Measurements from ENCODE around the gene PTPRN2. TPM values are rescaled to one million over a fixed set of nuclear protein-coding genes. Genes with fewer than 3 reads are reported as not detected.

The PTPRN2 gene
- total and polyA plus RNA-seq, 2 of the 13 experiments (the other 11 are each of a cell fraction or from before 2014, with no cell fraction given): 2.5 to 24.2 TPM

DNA sequence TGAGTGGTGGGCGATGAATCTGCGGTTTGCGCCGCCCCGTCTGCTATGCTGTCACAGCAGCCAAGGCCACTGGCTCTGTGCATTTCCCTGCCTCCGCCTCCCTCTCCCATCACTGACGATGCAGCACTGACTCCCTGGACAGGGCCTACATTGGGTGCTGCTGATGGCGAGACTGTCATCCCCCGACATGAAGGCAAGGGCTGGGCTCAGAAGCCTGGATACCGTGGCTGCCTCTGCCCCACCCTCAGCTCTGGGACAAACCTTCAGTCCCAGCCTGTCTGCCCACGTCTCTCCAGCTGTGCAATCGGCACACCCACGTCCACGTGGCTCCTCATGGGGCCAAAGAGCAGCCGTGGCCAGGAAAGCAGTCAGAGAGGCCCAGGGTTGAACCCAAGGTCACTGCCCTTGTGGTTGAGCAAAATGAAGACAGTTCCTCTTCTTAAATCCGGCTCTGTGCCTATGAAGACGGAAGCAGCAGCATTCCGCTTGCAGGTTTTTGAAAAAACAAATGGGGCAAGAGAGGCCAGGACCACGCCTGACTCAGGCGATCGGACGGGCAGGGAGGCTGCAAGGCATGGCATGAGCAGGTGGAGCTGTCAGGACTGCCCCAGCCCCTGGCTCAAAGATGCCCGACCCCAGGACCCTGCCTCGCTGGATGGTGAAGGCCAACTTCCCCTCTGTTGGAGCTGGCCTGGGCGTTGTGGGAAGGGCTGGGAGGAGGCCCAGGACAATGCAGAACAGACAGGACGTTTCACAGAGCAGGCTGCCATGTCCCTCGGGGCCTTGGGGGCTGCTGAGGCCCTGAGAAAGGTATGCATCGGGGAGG is 733.3 kb downstream of the PTPRN2 start (continued):
- TF ChIP-seq, protein P1, sequence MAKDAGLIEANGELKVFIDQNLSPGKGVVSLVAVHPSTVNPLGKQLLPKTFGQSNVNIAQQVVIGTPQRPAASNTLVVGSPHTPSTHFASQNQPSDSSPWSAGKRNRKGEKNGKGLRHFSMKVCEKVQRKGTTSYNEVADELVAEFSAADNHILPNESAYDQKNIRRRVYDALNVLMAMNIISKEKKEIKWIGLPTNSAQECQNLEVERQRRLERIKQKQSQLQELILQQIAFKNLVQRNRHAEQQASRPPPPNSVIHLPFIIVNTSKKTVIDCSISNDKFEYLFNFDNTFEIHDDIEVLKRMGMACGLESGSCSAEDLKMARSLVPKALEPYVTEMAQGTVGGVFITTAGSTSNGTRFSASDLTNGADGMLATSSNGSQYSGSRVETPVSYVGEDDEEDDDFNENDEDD (CRISPR knock-in tag; IDR thresholded peaks at IDR 0.05; ENCODE audit: borderline replicate concordance): peak; percentile 55; the same call in 1 of the 2 replicates
- TF ChIP-seq, protein P2, sequence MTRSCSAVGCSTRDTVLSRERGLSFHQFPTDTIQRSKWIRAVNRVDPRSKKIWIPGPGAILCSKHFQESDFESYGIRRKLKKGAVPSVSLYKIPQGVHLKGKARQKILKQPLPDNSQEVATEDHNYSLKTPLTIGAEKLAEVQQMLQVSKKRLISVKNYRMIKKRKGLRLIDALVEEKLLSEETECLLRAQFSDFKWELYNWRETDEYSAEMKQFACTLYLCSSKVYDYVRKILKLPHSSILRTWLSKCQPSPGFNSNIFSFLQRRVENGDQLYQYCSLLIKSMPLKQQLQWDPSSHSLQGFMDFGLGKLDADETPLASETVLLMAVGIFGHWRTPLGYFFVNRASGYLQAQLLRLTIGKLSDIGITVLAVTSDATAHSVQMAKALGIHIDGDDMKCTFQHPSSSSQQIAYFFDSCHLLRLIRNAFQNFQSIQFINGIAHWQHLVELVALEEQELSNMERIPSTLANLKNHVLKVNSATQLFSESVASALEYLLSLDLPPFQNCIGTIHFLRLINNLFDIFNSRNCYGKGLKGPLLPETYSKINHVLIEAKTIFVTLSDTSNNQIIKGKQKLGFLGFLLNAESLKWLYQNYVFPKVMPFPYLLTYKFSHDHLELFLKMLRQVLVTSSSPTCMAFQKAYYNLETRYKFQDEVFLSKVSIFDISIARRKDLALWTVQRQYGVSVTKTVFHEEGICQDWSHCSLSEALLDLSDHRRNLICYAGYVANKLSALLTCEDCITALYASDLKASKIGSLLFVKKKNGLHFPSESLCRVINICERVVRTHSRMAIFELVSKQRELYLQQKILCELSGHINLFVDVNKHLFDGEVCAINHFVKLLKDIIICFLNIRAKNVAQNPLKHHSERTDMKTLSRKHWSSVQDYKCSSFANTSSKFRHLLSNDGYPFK (CRISPR knock-in tag; IDR thresholded peaks at IDR 0.05; ENCODE audit: borderline replicate concordance): peak; percentile 45; the same call in 1 of the 2 replicates
- peak; percentile 92 for TF ChIP-seq HNF4A (CRISPR knock-in tag; IDR thresholded peaks at IDR 0.05)
- TF ChIP-seq RARA (CRISPR knock-in tag; IDR thresholded peaks at IDR 0.05): peak; percentile 91
- no peak for TF ChIP-seq SOX6 (IDR thresholded peaks at IDR 0.05)
- TF ChIP-seq SOX6 (CRISPR knock-in tag; IDR thresholded peaks at IDR 0.05): peak; percentile 48; the same call in 1 of the 2 replicates
- TF ChIP-seq, protein P3, sequence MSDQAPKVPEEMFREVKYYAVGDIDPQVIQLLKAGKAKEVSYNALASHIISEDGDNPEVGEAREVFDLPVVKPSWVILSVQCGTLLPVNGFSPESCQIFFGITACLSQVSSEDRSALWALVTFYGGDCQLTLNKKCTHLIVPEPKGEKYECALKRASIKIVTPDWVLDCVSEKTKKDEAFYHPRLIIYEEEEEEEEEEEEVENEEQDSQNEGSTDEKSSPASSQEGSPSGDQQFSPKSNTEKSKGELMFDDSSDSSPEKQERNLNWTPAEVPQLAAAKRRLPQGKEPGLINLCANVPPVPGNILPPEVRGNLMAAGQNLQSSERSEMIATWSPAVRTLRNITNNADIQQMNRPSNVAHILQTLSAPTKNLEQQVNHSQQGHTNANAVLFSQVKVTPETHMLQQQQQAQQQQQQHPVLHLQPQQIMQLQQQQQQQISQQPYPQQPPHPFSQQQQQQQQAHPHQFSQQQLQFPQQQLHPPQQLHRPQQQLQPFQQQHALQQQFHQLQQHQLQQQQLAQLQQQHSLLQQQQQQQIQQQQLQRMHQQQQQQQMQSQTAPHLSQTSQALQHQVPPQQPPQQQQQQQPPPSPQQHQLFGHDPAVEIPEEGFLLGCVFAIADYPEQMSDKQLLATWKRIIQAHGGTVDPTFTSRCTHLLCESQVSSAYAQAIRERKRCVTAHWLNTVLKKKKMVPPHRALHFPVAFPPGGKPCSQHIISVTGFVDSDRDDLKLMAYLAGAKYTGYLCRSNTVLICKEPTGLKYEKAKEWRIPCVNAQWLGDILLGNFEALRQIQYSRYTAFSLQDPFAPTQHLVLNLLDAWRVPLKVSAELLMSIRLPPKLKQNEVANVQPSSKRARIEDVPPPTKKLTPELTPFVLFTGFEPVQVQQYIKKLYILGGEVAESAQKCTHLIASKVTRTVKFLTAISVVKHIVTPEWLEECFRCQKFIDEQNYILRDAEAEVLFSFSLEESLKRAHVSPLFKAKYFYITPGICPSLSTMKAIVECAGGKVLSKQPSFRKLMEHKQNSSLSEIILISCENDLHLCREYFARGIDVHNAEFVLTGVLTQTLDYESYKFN (CRISPR knock-in tag; conservative IDR thresholded peaks at IDR 0.05): peak; percentile 88
- peak; percentile 58; the same call in 1 of the 2 replicates for TF ChIP-seq ZFY (CRISPR knock-in tag; IDR thresholded peaks at IDR 0.05)
- TF ChIP-seq CREB1 (IDR thresholded peaks at IDR 0.05): no peak
- TF ChIP-seq CREB1 (CRISPR knock-in tag; IDR thresholded peaks at IDR 0.05): no peak
- peak; percentile 33; the same call in 1 of the 2 replicates for TF ChIP-seq ZNF451 (CRISPR knock-in tag; IDR thresholded peaks at IDR 0.05)
- no peak for TF ChIP-seq ZNF326 (CRISPR knock-in tag; IDR thresholded peaks at IDR 0.05; ENCODE audit: borderline replicate concordance)
- TF ChIP-seq RBFOX2 (IDR thresholded peaks at IDR 0.05; ENCODE audit: low read depth, low read length): no peak
- no peak for TF ChIP-seq HMG20B (CRISPR knock-in tag; conservative IDR thresholded peaks at IDR 0.05)
- TF ChIP-seq, protein P4, sequence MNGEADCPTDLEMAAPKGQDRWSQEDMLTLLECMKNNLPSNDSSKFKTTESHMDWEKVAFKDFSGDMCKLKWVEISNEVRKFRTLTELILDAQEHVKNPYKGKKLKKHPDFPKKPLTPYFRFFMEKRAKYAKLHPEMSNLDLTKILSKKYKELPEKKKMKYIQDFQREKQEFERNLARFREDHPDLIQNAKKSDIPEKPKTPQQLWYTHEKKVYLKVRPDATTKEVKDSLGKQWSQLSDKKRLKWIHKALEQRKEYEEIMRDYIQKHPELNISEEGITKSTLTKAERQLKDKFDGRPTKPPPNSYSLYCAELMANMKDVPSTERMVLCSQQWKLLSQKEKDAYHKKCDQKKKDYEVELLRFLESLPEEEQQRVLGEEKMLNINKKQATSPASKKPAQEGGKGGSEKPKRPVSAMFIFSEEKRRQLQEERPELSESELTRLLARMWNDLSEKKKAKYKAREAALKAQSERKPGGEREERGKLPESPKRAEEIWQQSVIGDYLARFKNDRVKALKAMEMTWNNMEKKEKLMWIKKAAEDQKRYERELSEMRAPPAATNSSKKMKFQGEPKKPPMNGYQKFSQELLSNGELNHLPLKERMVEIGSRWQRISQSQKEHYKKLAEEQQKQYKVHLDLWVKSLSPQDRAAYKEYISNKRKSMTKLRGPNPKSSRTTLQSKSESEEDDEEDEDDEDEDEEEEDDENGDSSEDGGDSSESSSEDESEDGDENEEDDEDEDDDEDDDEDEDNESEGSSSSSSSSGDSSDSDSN (CRISPR knock-in tag; IDR thresholded peaks at IDR 0.05): peak; percentile 57
- peak; percentile 41; the same call in 1 of the 2 replicates for TF ChIP-seq ZNF274 (CRISPR knock-in tag; IDR thresholded peaks at IDR 0.05)
- TF ChIP-seq LCORL (IDR thresholded peaks at IDR 0.05): no peak
- peak; percentile 27; the same call in 1 of the 2 replicates for TF ChIP-seq LCORL (CRISPR knock-in tag; IDR thresholded peaks at IDR 0.05)
- peak; percentile 80 for TF ChIP-seq RXRB (CRISPR knock-in tag; IDR thresholded peaks at IDR 0.05; ENCODE audit: borderline replicate concordance)
- TF ChIP-seq YEATS4 (CRISPR knock-in tag; IDR thresholded peaks at IDR 0.05; ENCODE audit: borderline replicate concordance): peak; percentile 85
- no peak for TF ChIP-seq ZNF782 (CRISPR knock-in tag; IDR thresholded peaks at IDR 0.05; ENCODE audit: borderline replicate concordance)
